Spleen (tissue), 11 donors: ENCODE results near the gene TMEM150C. TPM values are rescaled to one million over a fixed set of nuclear protein-coding genes. Genes with fewer than 3 reads are reported as not detected.

ENCODE experiments used
- DNase-seq: peaks from one replicate; pipeline ENCODE4 v3.0.0-alpha.2; 2020
- H3K27ac ChIP-seq, 8 donors: fragments of 200-600 bp; sonication (generic) in 7 of 8; 1 replicate in 4 of 8; 2 replicates in 4 of 8; pipeline versions ENCODE4 v1.5.0 to v1.8.0; 2016 to 2021; ENCODE audit warnings: inconsistent platforms in 4 of 8, mild to moderate bottlenecking in 4 of 8, moderate library complexity in 1 of 8
- H3K27me3 ChIP-seq, 7 donors: fragments of 200-600 bp; sonication (generic) in 6 of 7; replicated peaks in 1 of 7; 1 replicate in 4 of 7; 2 replicates in 3 of 7; pipeline versions ENCODE4 v1.5.0 to v1.8.0; 2016 to 2021; ENCODE audit warnings: inconsistent platforms in 3 of 7, mild to moderate bottlenecking in 1 of 7
- H3K36me3 ChIP-seq, 6 donors: fragments of 200-600 bp; sonication (generic) in 5 of 6; 1 replicate in 4 of 6; 2 replicates in 2 of 6; pipeline versions ENCODE4 v1.5.0 to v1.8.0; 2016 to 2021; ENCODE audit warnings: inconsistent platforms in 2 of 6
- H3K4me1 ChIP-seq, 6 donors: fragments of 200-600 bp; sonication (generic) in 5 of 6; 1 replicate in 3 of 6; 2 replicates in 3 of 6; pipeline versions ENCODE4 v1.5.0 to v1.8.0; 2016 to 2021; ENCODE audit warnings: inconsistent platforms in 3 of 6
- H3K4me3 ChIP-seq, 8 donors: fragments of 200-600 bp; sonication (generic) in 7 of 8; 1 replicate in 4 of 8; 2 replicates in 4 of 8; pipeline versions ENCODE4 v1.5.0 to v1.8.0; 2016 to 2021; ENCODE audit warnings: inconsistent platforms in 4 of 8, mild to moderate bottlenecking in 4 of 8, moderate library complexity in 2 of 8
- H3K9me3 ChIP-seq, 8 donors: fragments of 200-600 bp; sonication (generic) in 7 of 8; 1 replicate in 4 of 8; 2 replicates in 4 of 8; pipeline versions ENCODE4 v1.5.0 to v1.8.0; 2016 to 2021; ENCODE audit warnings: inconsistent platforms in 4 of 8
- POLR2A ChIP-seq, 3 donors: fragments of 450-650 bp; IDR thresholded peaks; one replicate each; pipeline ENCODE4 v1.5.1; 2017; ENCODE audit warnings: antibody characterized with exemption in 3 of 3, mild to moderate bottlenecking in 1 of 3
- POLR2AphosphoS5 ChIP-seq, 3 donors: sonication (generic); formaldehyde crosslinking; IDR thresholded peaks; one replicate each; pipeline ENCODE4 v1.5.1; 2017; ENCODE audit warnings: antibody characterized with exemption in 3 of 3
- WGBS, 5 donors: extraction: QIAGEN DNeasy Blood & Tissue Kit in 3 of 5; methylation state at CpG; one replicate each; pipeline versions ENCODE4 v1.1.5 to v1.1.7; 2013 to 2018; 5-methylcytosine and 5-hydroxymethylcytosine counted together
- intact Hi-C: fragments of 100-400 bp; cut with DNase I; formaldehyde crosslinking; loops from one replicate; pipeline ENCODE4 v1.15.0; 2023; ENCODE audit warnings: low total_unique reads
- polyA plus RNA-seq, 3 donors: library from polyadenylated mRNA; stranded (reverse); fragments of 200-250 nt; gene quantifications; one replicate each; pipeline ENCODE4 v1.2.1, GENCODE V29; 2013
- total RNA-seq, 7 donors: library from RNA; depleted of rRNA in 3 of 7; stranded (reverse); fragments of >200 nt in 3 of 7; fragmentation: NEBNext Ultra II Directional in 4 of 7; extraction: Animal tissue kit (Norgen Biotek cat#: 25700) in 4 of 7; gene quantifications; one replicate each; pipeline versions ENCODE4 v1.1.0 to v1.2.1, GENCODE V29; 2016 to 2021
- TF ChIP-seq, protein P1 (sequence below), 11 experiments: fragments of 200-600 bp in 7 of 11; fragments of 450-650 bp in 4 of 11; sonication (generic) in 4 of 11; IDR thresholded peaks in 8 of 11; conservative IDR thresholded peaks in 3 of 11; 1 replicate in 7 of 11; 2 replicates in 4 of 11; pipeline versions ENCODE4 v1.4.0 to v1.8.0; 2016 to 2021; ENCODE audit warnings: antibody characterized with exemption in 11 of 11, inconsistent platforms in 4 of 11, mild to moderate bottlenecking in 1 of 11
- donor health status: healthy with polysubstance abuse.
- donor health status: DM: no; HTN: no; CAD: no; lungs with moderate emphysema.
- donor health status: DM: no; HTN: no; CAD: no.
- donor health status: Bipolar disorder and iron deficiency.
- donor health status: healthy.
- donor health status: DM: no; HTN: no; CAD: no.
- donor health status: DM: yes; HTN: yes; CAD: no.

The TMEM150C gene
- total and polyA plus RNA-seq, 10 donors = 3.6 to 26.0 (median 9.4) TPM

DNA sequence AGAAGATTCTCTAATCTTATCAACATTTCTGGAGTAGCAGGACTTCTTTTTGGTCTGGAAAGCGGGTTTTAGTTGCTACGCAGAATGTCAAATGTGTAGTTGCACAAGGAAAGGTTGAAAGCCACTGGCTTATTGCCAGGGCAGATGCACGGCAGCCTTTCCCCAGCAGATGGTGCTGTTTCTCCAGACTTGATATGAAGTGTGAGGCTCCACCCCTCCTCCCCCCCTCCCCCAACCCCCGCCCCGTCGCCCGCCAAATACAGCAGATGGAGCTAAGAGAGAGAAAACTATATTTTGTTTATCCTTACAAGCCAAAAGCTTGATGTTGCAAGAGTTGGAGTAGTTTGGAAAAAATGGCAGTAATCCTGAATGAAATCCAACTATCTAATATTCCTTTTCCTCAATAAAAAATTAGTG, 99.4 kb downstream of the TMEM150C start:
- Histone ChIP-seq H3K27ac (no peak overlapping the region), H3K4me1 (peaks cover 0 to 14% (median 7%) of the 10 kb centered on the region in 6 donors), H3K27me3 (no peaks in the 10 kb centered on the region), H3K9me3 (no peaks in the 10 kb centered on the region), H3K36me3 (peaks cover 0 to 47% (median 30%) of the 10 kb centered on the region in 6 donors), H3K4me3 (no peak overlapping the region)
- WGBS, 5 donors = 8 to 22% (median 11%) methylated on average over 5 to 7 of the region's 7 CpGs
- DNase-seq = peak; percentile 89
- intact Hi-C loops = loop anchor here (5.0 kb wide), 1 partner anchor 275 kb away; no protein-coding TSS in a partner anchor
- TF ChIP-seq, protein P1, sequence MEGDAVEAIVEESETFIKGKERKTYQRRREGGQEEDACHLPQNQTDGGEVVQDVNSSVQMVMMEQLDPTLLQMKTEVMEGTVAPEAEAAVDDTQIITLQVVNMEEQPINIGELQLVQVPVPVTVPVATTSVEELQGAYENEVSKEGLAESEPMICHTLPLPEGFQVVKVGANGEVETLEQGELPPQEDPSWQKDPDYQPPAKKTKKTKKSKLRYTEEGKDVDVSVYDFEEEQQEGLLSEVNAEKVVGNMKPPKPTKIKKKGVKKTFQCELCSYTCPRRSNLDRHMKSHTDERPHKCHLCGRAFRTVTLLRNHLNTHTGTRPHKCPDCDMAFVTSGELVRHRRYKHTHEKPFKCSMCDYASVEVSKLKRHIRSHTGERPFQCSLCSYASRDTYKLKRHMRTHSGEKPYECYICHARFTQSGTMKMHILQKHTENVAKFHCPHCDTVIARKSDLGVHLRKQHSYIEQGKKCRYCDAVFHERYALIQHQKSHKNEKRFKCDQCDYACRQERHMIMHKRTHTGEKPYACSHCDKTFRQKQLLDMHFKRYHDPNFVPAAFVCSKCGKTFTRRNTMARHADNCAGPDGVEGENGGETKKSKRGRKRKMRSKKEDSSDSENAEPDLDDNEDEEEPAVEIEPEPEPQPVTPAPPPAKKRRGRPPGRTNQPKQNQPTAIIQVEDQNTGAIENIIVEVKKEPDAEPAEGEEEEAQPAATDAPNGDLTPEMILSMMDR (IDR thresholded peaks at IDR 0.05 in 8 of 11, conservative IDR thresholded peaks at IDR 0.05 in 3 of 11) = peak; percentile 27 to 96 (median 92)
- TF ChIP-seq POLR2AphosphoS5 (IDR thresholded peaks at IDR 0.05) (peak in 1 of 3 donors; percentile 69), POLR2A (IDR thresholded peaks at IDR 0.05) (no peak)

DNA sequence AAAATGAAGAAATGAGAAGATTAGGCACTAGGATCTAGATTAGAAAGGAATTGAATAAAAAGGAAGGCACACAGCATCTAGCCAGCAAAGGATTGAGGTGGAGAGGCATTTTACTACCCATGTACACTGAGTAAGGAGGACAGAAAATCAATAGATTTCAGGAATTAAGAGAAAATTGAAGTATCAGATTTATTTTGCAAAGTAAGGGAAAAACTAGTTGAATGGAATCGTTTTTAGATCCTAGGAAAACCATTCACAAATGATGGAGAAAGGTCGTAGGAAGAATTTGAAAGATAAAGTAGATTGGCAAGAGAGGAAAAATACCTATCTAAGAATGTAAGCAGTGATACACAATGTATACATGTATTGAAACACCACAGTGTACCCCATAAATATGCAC, 100.1 kb downstream of the TMEM150C start:
- Histone ChIP-seq H3K9me3 (no peaks in the 10 kb centered on the region), H3K4me1 (peaks cover 0 to 14% (median 7%) of the 10 kb centered on the region in 6 donors), H3K36me3 (peaks cover 0 to 54% (median 37%) of the 10 kb centered on the region in 6 donors), H3K27me3 (no peaks in the 10 kb centered on the region), H3K4me3 (no peak overlapping the region), H3K27ac (no peak overlapping the region)
- TF ChIP-seq, protein P1 (IDR thresholded peaks at IDR 0.05 in 8 of 11, conservative IDR thresholded peaks at IDR 0.05 in 3 of 11) = no peak
- no peak for TF ChIP-seq POLR2A (IDR thresholded peaks at IDR 0.05)
- TF ChIP-seq POLR2AphosphoS5 (IDR thresholded peaks at IDR 0.05) = no peak
- 85 to 92% (median 86%) methylated on average over 2 of the region's 2 CpGs for WGBS, 5 donors
- DNase-seq = no peak
- intact Hi-C loops = loop anchor here (5.0 kb wide), 1 partner anchor 276 kb away; no protein-coding TSS in a partner anchor

DNA sequence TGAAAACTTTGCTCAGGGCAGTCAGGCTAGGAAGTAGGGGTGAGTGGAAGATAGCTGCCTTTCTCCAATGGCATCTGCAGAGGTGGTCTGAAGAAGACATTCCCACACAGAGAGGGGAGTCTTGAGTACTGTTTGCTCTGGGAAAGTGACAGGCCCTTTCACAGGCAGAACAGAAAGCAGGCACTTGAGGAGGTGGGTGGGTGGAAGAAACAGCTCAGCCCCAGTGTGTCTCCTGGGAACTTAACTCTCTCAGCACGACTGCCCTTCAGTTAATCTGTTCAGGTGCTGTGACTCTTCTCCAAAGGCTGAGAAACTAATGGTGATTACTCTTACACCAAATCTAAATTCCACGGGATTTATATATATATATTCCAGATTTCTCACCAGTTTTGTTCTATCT, 103.1 kb downstream of the TMEM150C start:
- TF ChIP-seq POLR2AphosphoS5 (IDR thresholded peaks at IDR 0.05) (no peak), POLR2A (IDR thresholded peaks at IDR 0.05) (no peak)
- TF ChIP-seq, protein P1 (IDR thresholded peaks at IDR 0.05 in 8 of 11, conservative IDR thresholded peaks at IDR 0.05 in 3 of 11) = no peak
- WGBS, 5 donors = 62 to 88% (median 71%) methylated on average over 2 of the region's 2 CpGs
- Histone ChIP-seq H3K36me3 (peaks cover 0 to 82% (median 41%) of the 10 kb centered on the region in 6 donors), H3K4me1 (peaks cover 0 to 11% (median 7%) of the 10 kb centered on the region in 6 donors), H3K4me3 (no peak overlapping the region), H3K27me3 (no peaks in the 10 kb centered on the region), H3K9me3 (no peaks in the 10 kb centered on the region), H3K27ac (no peak overlapping the region)
- intact Hi-C loops = no loop called here
- no peak for DNase-seq

DNA sequence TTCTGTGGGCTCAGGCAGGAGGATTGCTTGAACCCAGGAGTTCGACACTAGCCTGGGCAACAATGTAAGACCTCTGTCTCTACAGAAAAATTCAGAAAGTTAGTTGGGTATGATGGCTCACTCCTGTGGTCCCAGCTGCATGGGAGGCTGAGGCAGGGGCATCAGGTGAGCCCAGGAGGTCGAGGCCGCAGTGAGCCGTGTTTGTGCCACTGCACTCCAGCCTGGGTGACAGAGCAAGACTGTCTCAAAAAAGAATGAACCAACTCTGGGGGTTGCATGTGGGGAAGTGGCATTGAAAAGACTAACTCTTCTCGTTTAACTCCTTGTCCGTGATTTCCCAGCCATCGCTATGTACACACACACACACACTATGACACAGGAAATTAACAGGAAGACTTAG, 104.5 kb downstream of the TMEM150C start:
- TF ChIP-seq POLR2A (IDR thresholded peaks at IDR 0.05) = no peak
- TF ChIP-seq POLR2AphosphoS5 (IDR thresholded peaks at IDR 0.05) = no peak
- TF ChIP-seq, protein P1 (IDR thresholded peaks at IDR 0.05 in 8 of 11, conservative IDR thresholded peaks at IDR 0.05 in 3 of 11) = no peak
- Histone ChIP-seq H3K36me3 (peaks cover 0 to 91% (median 55%) of the 10 kb centered on the region in 6 donors), H3K4me1 (peaks cover 0 to 4% (median 2%) of the 10 kb centered on the region in 6 donors), H3K27ac (no peak overlapping the region), H3K27me3 (no peaks in the 10 kb centered on the region), H3K9me3 (no peaks in the 10 kb centered on the region), H3K4me3 (no peak overlapping the region)
- intact Hi-C loops = no loop called here
- DNase-seq = no peak
- WGBS, 5 donors = 76 to 90% (median 85%) methylated on average over 4 to 7 of the region's 7 CpGs
